ENCODE data around the gene MYH15. TPM values are rescaled to one million over a fixed set of nuclear protein-coding genes. Genes with fewer than 3 reads are reported as not detected.

MYH15 gene
- total RNA-seq, 1 experiment from 2014 or later: 1.2 TPM

DNA sequence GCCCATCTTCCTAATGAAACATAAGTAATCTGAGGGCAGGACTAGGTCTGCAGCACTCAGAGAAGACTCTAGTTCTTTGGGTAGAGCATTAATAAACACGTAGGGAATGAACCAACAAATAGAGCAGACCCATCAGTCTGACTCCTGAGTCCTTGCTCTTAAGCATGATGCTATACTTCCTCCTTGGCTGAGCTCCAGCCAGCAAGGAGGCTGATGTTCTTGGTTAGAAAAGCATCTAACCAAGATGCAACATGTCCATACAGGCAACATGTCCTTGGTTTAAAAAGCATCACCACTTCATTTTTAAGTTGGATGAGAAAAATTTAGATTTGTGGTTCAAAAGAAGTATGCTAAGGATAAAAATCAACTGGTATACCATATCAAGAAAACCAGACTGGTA is 8.5 kb upstream of the MYH15 start:
- H3K9me3 ChIP-seq (ENCODE audit: control insufficient read depth, insufficient read depth, low read depth, low read length): no peaks in the 10 kb centered on the region
- no peak overlapping the region for H3K4me3 ChIP-seq (ENCODE audit: low read depth in 2 of 2, low read length in 2 of 2)
- ChIA-PET CTCF (no interaction called here), POLR2A (no interaction called here)
- DNase-seq (ENCODE audit: low read depth, low spot score): no peak
- in situ Hi-C loops (cut with HindIII; ENCODE audit: low pct_unique_long_range_greater_than_20kb, low sequenced_read_pairs) (no loop called here), intact Hi-C loops (cut with micrococcal nuclease; ENCODE audit: unreplicated experiment) (no loop called here)
- H3K4me1 ChIP-seq (ENCODE audit: control insufficient read depth, insufficient read depth, low read length): no peaks in the 10 kb centered on the region
- ATAC-seq: no peak
- no peak overlapping the region for H3K27ac ChIP-seq (ENCODE audit: low read length)
- TF ChIP-seq TCF7L2 (IDR thresholded peaks at IDR 0.05; ENCODE audit: low read depth, low read length) (no peak), POLR2AphosphoS5 (IDR thresholded peaks at IDR 0.05; ENCODE audit: low read depth, low read length) (no peak), SIN3A (IDR thresholded peaks at IDR 0.05; ENCODE audit: borderline replicate concordance, insufficient read depth, low read depth, low read length) (no peak)
- TF ChIP-seq, protein P1, sequence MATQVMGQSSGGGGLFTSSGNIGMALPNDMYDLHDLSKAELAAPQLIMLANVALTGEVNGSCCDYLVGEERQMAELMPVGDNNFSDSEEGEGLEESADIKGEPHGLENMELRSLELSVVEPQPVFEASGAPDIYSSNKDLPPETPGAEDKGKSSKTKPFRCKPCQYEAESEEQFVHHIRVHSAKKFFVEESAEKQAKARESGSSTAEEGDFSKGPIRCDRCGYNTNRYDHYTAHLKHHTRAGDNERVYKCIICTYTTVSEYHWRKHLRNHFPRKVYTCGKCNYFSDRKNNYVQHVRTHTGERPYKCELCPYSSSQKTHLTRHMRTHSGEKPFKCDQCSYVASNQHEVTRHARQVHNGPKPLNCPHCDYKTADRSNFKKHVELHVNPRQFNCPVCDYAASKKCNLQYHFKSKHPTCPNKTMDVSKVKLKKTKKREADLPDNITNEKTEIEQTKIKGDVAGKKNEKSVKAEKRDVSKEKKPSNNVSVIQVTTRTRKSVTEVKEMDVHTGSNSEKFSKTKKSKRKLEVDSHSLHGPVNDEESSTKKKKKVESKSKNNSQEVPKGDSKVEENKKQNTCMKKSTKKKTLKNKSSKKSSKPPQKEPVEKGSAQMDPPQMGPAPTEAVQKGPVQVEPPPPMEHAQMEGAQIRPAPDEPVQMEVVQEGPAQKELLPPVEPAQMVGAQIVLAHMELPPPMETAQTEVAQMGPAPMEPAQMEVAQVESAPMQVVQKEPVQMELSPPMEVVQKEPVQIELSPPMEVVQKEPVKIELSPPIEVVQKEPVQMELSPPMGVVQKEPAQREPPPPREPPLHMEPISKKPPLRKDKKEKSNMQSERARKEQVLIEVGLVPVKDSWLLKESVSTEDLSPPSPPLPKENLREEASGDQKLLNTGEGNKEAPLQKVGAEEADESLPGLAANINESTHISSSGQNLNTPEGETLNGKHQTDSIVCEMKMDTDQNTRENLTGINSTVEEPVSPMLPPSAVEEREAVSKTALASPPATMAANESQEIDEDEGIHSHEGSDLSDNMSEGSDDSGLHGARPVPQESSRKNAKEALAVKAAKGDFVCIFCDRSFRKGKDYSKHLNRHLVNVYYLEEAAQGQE (IDR thresholded peaks at IDR 0.05; ENCODE audit: insufficient read depth in 1 of 2, low read depth in 2 of 2, low read length in 1 of 2): no peak
- TF ChIP-seq, protein P2, sequence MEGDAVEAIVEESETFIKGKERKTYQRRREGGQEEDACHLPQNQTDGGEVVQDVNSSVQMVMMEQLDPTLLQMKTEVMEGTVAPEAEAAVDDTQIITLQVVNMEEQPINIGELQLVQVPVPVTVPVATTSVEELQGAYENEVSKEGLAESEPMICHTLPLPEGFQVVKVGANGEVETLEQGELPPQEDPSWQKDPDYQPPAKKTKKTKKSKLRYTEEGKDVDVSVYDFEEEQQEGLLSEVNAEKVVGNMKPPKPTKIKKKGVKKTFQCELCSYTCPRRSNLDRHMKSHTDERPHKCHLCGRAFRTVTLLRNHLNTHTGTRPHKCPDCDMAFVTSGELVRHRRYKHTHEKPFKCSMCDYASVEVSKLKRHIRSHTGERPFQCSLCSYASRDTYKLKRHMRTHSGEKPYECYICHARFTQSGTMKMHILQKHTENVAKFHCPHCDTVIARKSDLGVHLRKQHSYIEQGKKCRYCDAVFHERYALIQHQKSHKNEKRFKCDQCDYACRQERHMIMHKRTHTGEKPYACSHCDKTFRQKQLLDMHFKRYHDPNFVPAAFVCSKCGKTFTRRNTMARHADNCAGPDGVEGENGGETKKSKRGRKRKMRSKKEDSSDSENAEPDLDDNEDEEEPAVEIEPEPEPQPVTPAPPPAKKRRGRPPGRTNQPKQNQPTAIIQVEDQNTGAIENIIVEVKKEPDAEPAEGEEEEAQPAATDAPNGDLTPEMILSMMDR (IDR thresholded peaks at IDR 0.05): no peak
- no peaks in the 10 kb centered on the region for H3K36me3 ChIP-seq (ENCODE audit: control insufficient read depth, insufficient read depth, low read length)
- peaks cover 16% of the 10 kb centered on the region; the same call in 1 of the 2 replicates for H3K27me3 ChIP-seq (ENCODE audit: control insufficient read depth, insufficient read depth, low read length)
- BruUV-seq (replicated peaks): no TSS peak

DNA sequence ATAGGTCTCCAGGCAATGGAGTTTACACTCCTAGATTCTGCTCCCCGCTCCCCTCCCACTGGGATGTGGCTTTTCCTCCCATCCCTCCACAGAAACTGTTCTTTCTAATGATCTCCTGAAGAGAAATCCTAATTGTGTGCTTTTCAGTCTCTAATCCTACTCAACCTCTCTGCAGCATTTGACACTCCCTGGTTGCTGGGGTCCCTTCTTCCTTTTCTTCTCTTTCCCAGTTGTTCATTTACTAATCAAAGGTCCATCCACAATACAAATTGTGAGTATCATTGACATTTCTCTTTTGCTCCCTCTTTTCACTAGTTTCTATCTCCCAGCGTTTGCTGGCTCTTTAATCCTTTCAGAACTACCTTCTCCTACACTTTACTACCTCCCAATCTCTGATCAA is 6.5 kb upstream of the MYH15 start:
- no peak for ATAC-seq
- H3K27ac ChIP-seq (ENCODE audit: low read length): no peak overlapping the region
- H3K9me3 ChIP-seq (ENCODE audit: control insufficient read depth, insufficient read depth, low read depth, low read length): no peaks in the 10 kb centered on the region
- no TSS peak for BruUV-seq (replicated peaks)
- ChIA-PET POLR2A (no interaction called here), CTCF (no interaction called here)
- in situ Hi-C loops (cut with HindIII; ENCODE audit: low pct_unique_long_range_greater_than_20kb, low sequenced_read_pairs): no loop called here
- H3K27me3 ChIP-seq (ENCODE audit: control insufficient read depth, insufficient read depth, low read length): peaks cover 16% of the 10 kb centered on the region; the same call in 1 of the 2 replicates
- no peak for DNase-seq (ENCODE audit: low read depth, low spot score)
- no peak overlapping the region for H3K4me3 ChIP-seq (ENCODE audit: low read depth in 2 of 2, low read length in 2 of 2)
- intact Hi-C loops (cut with micrococcal nuclease; ENCODE audit: unreplicated experiment): no loop called here
- no peaks in the 10 kb centered on the region for H3K4me1 ChIP-seq (ENCODE audit: control insufficient read depth, insufficient read depth, low read length)
- TF ChIP-seq POLR2AphosphoS5 (IDR thresholded peaks at IDR 0.05; ENCODE audit: low read depth, low read length) (no peak), SIN3A (IDR thresholded peaks at IDR 0.05; ENCODE audit: borderline replicate concordance, insufficient read depth, low read depth, low read length) (no peak), TCF7L2 (IDR thresholded peaks at IDR 0.05; ENCODE audit: low read depth, low read length) (no peak)
- TF ChIP-seq, protein P2 (IDR thresholded peaks at IDR 0.05): no peak
- TF ChIP-seq, protein P1 (IDR thresholded peaks at IDR 0.05; ENCODE audit: insufficient read depth in 1 of 2, low read depth in 2 of 2, low read length in 1 of 2): no peak
- H3K36me3 ChIP-seq (ENCODE audit: control insufficient read depth, insufficient read depth, low read length): no peaks in the 10 kb centered on the region
